Suppressor macrophage treated with lipopolysaccharide for 1 hour (primary cell): Measurements from ENCODE around the gene TMEM19.
A peak's percentile ranks its signal among the peaks of the same experiment; 100 is the strongest.

ENCODE experiments used
- DNase-seq, 3 donors: peaks; one replicate each; pipeline ENCODE4 v3.0.0-alpha.2; 2020 to 2022

TMEM19 gene

GRCh38 chr12:71685914-71686657 lies at the start of gene TMEM19:
TSS of gene TMEM19 (plus strand) at chr12:71686082. CDS start at chr12:71686681, 599 bp downstream.
- DNase-seq, result peak; percentile 97 to 98 (median 97)

DNA sequence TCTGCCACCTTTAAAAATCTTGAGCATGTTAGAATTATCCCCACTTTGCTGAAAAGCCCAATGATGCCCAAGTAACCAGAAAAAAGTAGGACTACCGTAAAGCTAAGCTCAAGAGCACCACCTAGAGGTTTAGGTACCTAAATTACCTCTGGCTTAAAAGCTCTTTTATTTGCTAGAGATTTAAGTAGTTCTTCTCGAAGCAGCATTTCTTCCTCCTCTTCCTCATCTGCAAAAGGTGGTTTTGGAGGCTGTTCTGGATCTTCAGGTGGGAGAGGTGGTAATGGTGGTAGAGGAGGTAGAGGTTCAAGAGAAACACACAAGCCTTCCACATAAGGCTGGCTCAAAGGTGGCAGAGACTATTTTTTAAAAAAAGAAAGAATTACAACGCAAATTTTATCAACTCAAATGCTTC lies 49.2 kb upstream of the TMEM19 start:
- DNase-seq, result peak; percentile 78 to 84 (median 79)

DNA sequence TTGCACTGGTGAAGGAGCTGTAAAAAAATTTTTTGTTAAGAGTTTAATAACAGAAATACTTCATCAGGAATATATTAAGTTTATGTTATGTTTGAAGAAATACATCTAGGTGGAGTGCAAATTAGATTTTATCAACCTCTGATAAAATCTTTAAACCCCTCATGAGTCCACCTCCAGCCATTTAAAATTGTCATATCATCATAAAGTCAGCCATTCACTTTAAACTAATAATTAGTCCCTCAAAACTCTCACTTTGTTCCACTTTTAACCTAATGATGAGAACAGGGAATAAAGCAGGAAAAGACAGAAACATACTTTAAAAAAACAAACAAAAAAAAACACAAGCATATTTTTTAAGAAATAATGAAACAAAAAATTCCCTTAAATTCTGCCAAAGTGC lies 47.4 kb upstream of the TMEM19 start:
- no peak for DNase-seq

DNA sequence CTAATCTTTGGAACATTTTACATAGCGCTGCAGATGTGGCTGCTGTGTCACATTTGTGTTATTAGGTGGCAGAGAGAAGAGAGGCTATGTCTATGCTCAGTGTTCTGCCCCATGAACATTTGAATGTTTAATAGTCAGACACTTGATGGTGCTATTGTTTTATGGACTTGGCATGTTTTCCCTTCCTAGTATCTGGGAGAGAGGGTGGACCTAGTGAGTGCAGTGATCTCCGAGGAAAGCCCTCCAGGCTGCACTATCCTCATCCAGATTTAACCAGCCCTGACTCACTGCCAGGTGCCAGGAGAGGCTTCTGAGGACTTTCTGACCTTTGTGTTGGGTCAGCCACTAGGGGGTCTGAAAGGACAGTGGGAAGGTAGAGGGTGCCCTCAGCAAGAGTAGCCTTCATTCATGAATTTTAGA lies 46.5 kb upstream of the TMEM19 start:
- DNase-seq, result no peak

DNA sequence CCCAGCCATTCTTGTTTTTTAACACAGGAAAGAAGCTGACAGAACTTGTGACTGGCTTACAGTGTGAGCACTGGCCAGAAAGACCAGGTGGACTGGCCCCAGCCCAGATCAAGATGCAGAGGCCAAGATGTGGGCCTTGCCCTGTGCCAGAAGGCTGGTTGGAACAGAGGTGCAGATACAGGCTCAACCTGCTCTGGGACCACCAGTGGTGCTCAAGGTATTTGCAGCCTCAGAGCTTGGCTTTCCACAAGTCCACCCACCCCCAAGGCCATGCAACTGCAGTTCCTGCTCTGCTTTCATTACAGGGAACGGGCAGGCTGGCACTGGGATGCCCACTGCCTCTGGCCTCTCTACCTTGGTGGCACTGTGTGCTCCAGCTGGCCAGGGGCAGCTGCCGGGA lies 45.6 kb upstream of the TMEM19 start:
- DNase-seq, result no peak

GRCh38 chr12:71641390-71641789 lies 44.5 kb upstream of the TMEM19 start:
- DNase-seq, result no peak

DNA sequence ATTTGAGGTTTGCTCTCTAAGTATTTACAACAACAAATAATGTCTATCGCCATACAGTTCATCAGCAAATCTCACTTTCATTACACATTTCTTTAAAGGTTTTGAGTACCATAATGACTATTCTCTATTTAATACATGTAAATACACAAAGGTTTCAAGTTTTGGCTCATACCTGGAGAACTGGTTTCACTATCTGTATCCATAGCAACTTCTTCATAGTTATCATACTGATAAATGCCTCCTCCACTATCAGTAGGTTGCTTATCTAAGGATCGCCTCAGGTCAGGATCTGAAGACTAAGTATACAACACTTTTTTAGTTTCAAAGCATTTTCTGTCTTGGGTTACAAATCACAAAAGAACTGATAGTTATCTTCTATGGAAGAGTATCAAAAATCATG lies 43.6 kb upstream of the TMEM19 start:
- DNase-seq, result no peak

DNA sequence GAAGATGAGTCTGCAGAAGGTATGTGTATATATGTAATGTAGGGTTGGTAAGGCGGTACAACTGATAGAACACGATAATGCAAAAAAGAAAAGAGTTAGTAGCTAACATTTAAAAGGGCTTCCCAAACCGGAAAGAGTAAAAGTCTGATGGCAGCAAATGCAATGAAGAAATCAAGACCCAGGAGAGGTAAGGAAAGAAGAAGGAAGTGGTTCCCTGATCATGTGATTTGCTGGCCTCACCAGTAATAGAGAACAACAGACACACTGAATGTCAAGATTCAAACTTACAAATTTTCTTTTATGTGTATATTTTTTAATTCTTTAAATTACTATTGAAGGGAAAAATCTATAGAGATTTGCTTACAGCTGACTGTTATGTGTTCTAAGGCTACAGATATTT lies 40.6 kb upstream of the TMEM19 start:
- DNase-seq, result peak; percentile 46 to 63 (median 56)

GRCh38 chr12:71646512-71646911 lies 39.4 kb upstream of the TMEM19 start:
- DNase-seq, result no peak

DNA sequence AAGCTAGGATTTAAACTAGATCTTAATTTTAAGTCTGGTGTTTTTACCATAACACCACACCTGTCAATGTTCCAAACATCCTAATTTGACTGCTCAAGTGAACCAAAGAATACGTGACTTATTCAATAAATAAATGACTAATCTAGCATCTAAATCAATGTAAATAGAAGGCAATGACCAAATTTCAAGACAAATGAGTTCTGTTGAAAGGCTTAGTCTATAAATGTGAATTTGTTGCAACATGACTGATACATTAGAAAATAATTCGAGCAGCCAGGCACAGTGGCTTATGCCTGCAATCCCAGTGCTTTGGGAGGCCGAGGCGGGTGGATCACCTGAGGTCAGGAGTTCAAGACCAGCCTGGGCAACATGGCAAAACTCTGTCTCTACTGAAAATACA lies 37.3 kb upstream of the TMEM19 start:
- DNase-seq, result no peak

- peak in 2 of 3 donors; percentile 47 to 62 for DNase-seq
Measured at GRCh38 chr12:71649401-71649800, 36.5 kb upstream of the TMEM19 start.

DNA sequence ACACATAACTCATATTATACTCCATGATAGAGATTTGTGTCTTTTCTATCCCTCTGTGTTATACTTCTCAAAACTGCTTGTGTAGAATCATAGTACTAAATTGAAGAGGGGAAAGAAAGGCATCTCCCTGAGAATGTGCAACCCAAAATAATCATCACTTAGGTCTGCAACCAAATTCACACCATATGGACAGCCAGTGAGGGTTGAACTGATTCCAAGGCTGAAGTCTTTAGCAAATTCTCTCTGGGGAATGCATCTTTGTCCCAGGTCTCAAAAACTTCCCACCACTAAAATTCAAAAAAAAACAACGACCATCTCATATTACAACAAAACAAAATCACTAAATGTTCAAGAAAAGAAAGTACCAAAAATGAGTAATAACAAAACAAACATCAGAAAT lies 33.2 kb upstream of the TMEM19 start:
- DNase-seq, result no peak

- no peak for DNase-seq
Measured at GRCh38 chr12:71653137-71653536, 32.7 kb upstream of the TMEM19 start.

DNA sequence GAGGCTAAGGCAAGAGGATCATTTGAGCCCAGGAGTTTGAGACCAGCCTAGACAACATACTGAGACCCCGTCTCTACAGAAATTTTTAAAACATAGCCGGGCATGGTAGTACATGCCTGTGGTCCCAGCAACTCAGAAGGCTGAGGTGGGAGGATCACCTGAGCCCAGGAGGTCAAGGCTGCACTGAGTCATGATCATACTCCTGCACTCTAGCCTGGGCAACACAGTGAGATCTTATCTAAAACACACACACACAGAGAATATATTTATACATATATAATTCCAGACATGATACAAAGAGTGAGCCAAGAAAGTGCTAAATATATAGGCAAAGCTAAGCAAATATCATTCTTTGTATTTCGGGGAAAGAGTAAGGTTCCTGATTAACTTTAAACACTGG lies 31.7 kb upstream of the TMEM19 start:
- no peak for DNase-seq

GRCh38 chr12:71655495-71655894 lies 30.4 kb upstream of the TMEM19 start:
- DNase-seq, result no peak

GRCh38 chr12:71655907-71656306 lies 30.0 kb upstream of the TMEM19 start:
- peak in 1 of 3 donors; percentile 28 for DNase-seq

GRCh38 chr12:71656740-71657139 lies 29.1 kb upstream of the TMEM19 start:
- no peak for DNase-seq

- DNase-seq, result peak in 2 of 3 donors; percentile 28 to 30
Measured at GRCh38 chr12:71661977-71662530, 23.8 kb upstream of the TMEM19 start.

GRCh38 chr12:71662849-71663560 lies 22.9 kb upstream of the TMEM19 start:
- DNase-seq, result peak; percentile 94 to 99 (median 98)

- peak; percentile 96 to 99 (median 98) for DNase-seq
Measured at GRCh38 chr12:71663561-71664410, 22.1 kb upstream of the TMEM19 start, which contains the start of the genes THAP2 and ZFC3H1. TSS of gene THAP2 (plus strand) at chr12:71664301. CDS start at chr12:71664510, 209 bp downstream. TSS of gene ZFC3H1 (minus strand) at chr12:71663848. CDS start at chr12:71663610, 238 bp downstream.

- DNase-seq, result peak in 2 of 3 donors; percentile 57 to 63
Measured at GRCh38 chr12:71664411-71665089, 21.3 kb upstream of the TMEM19 start.

GRCh38 chr12:71665090-71665463 lies 20.8 kb upstream of the TMEM19 start:
- DNase-seq, result no peak
